Raji (cell line): ENCODE measurements around the gene XPO5.

Experiments used
- POLR2A ChIP-seq: IDR thresholded peaks from 2 replicates; pipeline ENCODE4 v1.6.1; 2011; ENCODE audit warnings: low read depth, low read length, control low read depth; ENCODE audit not compliant: insufficient read depth

Gene XPO5

GRCh38 chr6:43496370-43497128 lies 79.3 kb downstream of the XPO5 start:
- TF ChIP-seq POLR2A: no peak

GRCh38 chr6:43495409-43495941 lies 80.4 kb downstream of the XPO5 start:
- TF ChIP-seq POLR2A: no peak

GRCh38 chr6:43494766-43495165 lies 81.1 kb downstream of the XPO5 start:
- TF ChIP-seq POLR2A: no peak

- no peak for TF ChIP-seq POLR2A
Observed at GRCh38 chr6:43494321-43494720, 81.5 kb downstream of the XPO5 start.

- TF ChIP-seq POLR2A: no peak
Observed at GRCh38 chr6:43493833-43494232, 82.0 kb downstream of the XPO5 start.

GRCh38 chr6:43493230-43493629 lies 82.6 kb downstream of the XPO5 start:
- TF ChIP-seq POLR2A: no peak

GRCh38 chr6:43492673-43493072 lies 83.2 kb downstream of the XPO5 start:
- TF ChIP-seq POLR2A: no peak

GRCh38 chr6:43491750-43492661 lies 83.8 kb downstream of the XPO5 start:
- no peak for TF ChIP-seq POLR2A

- TF ChIP-seq POLR2A: no peak
Observed at GRCh38 chr6:43490523-43490939, 85.3 kb downstream of the XPO5 start.

GRCh38 chr6:43489277-43490072 lies 86.4 kb downstream of the XPO5 start:
- TF ChIP-seq POLR2A: no peak

- no peak for TF ChIP-seq POLR2A
Observed at GRCh38 chr6:43488667-43489276, 87.1 kb downstream of the XPO5 start.

- no peak for TF ChIP-seq POLR2A
Observed at GRCh38 chr6:43481591-43482236, 94.1 kb downstream of the XPO5 start.

GRCh38 chr6:43481075-43481474 lies 94.8 kb downstream of the XPO5 start:
- TF ChIP-seq POLR2A: no peak

GRCh38 chr6:43478008-43478372 lies 97.8 kb downstream of the XPO5 start:
- no peak for TF ChIP-seq POLR2A
